Peyer's patch (tissue), 4 donors: ENCODE results near the gene KCNQ5. TPM values are rescaled to one million over a fixed set of nuclear protein-coding genes. Genes with fewer than 3 reads are reported as not detected.

Experiments
- DNase-seq, 3 donors: peaks; one replicate each; pipeline ENCODE4 v3.0.0-alpha.2; 2017 to 2019
- H3K27ac ChIP-seq, 4 donors: fragments of 200-600 bp; sonication (generic); one replicate each; pipeline ENCODE4 v1.5.1; 2016 to 2019
- H3K27me3 ChIP-seq, 2 donors: fragments of 200-600 bp; sonication (generic); one replicate each; pipeline ENCODE4 v1.5.1; 2019
- H3K36me3 ChIP-seq, 3 donors: fragments of 200-600 bp; sonication (generic); one replicate each; pipeline ENCODE4 v1.5.1; 2016 to 2019
- H3K4me1 ChIP-seq, 4 donors: fragments of 200-600 bp; sonication (generic); one replicate each; pipeline ENCODE4 v1.5.1; 2016 to 2019
- H3K4me3 ChIP-seq, 4 donors: fragments of 200-600 bp; sonication (generic); 1 replicate in 3 of 4; 2 replicates in 1 of 4; pipeline ENCODE4 v1.5.1; 2016 to 2019; ENCODE audit warnings: mild to moderate bottlenecking in 1 of 4
- H3K9me3 ChIP-seq, 4 donors: fragments of 200-600 bp; sonication (generic); one replicate each; pipeline ENCODE4 v1.5.1; 2016 to 2019; ENCODE audit warnings: mild to moderate bottlenecking in 1 of 4
- CTCF ChIP-seq, 6 experiments: fragments of 450-650 bp in 4 of 6; fragments of 200-600 bp in 2 of 6; sonication (generic) in 1 of 6; IDR thresholded peaks; one replicate each; pipeline ENCODE4 v1.5.1; 2017 to 2019; ENCODE audit warnings: antibody characterized with exemption in 6 of 6, mild to moderate bottlenecking in 3 of 6, moderate library complexity in 1 of 6
- POLR2A ChIP-seq, 2 donors: fragments of 450-650 bp; IDR thresholded peaks; one replicate each; pipeline ENCODE4 v1.5.1; 2017; ENCODE audit warnings: antibody characterized with exemption in 2 of 2, mild to moderate bottlenecking in 2 of 2, moderate library complexity in 2 of 2
- total RNA-seq, 4 donors: library from RNA; depleted of rRNA; stranded (reverse); fragments of >200 nt; gene quantifications; one replicate each; pipeline ENCODE4 v1.1.0, GENCODE V29; 2016

KCNQ5 gene
- total RNA-seq, 4 donors from 2014 or later, result 0.27 to 5.0 (median 0.38) TPM; not detected in 1

GRCh38 chr6:72657407-72658197 is 35.7 kb downstream of the KCNQ5 start:
- no peaks in the 10 kb centered on the region for H3K4me1 ChIP-seq
- no peak overlapping the region for H3K4me3 ChIP-seq
- no peak for TF ChIP-seq CTCF (IDR thresholded peaks at IDR 0.05)
- TF ChIP-seq POLR2A (IDR thresholded peaks at IDR 0.05), result no peak
- H3K27me3 ChIP-seq, result no peaks in the 10 kb centered on the region
- no peak overlapping the region for H3K27ac ChIP-seq
- H3K9me3 ChIP-seq, result no peaks in the 10 kb centered on the region
- DNase-seq, result no peak
- H3K36me3 ChIP-seq, result no peaks in the 10 kb centered on the region

- Histone ChIP-seq H3K36me3 (no peaks in the 10 kb centered on the region), H3K27ac (no peak overlapping the region), H3K9me3 (no peaks in the 10 kb centered on the region), H3K27me3 (no peaks in the 10 kb centered on the region), H3K4me3 (no peak overlapping the region), H3K4me1 (no peaks in the 10 kb centered on the region)
- TF ChIP-seq CTCF (IDR thresholded peaks at IDR 0.05), result no peak
- TF ChIP-seq POLR2A (IDR thresholded peaks at IDR 0.05), result no peak
- no peak for DNase-seq
Measured at GRCh38 chr6:72659754-72660153, 37.9 kb downstream of the KCNQ5 start.

GRCh38 chr6:72661411-72661810 is 39.5 kb downstream of the KCNQ5 start:
- no peaks in the 10 kb centered on the region for H3K27me3 ChIP-seq
- H3K9me3 ChIP-seq, result no peaks in the 10 kb centered on the region
- no peak for DNase-seq
- no peak for TF ChIP-seq POLR2A (IDR thresholded peaks at IDR 0.05)
- TF ChIP-seq CTCF (IDR thresholded peaks at IDR 0.05), result no peak
- H3K4me1 ChIP-seq, result no peaks in the 10 kb centered on the region
- H3K4me3 ChIP-seq, result no peak overlapping the region
- no peak overlapping the region for H3K27ac ChIP-seq
- H3K36me3 ChIP-seq, result no peaks in the 10 kb centered on the region

- no peak overlapping the region for H3K27ac ChIP-seq
- H3K27me3 ChIP-seq, result no peaks in the 10 kb centered on the region
- no peak for DNase-seq
- no peak for TF ChIP-seq POLR2A (IDR thresholded peaks at IDR 0.05)
- no peak for TF ChIP-seq CTCF (IDR thresholded peaks at IDR 0.05)
- H3K36me3 ChIP-seq, result no peaks in the 10 kb centered on the region
- no peaks in the 10 kb centered on the region for H3K9me3 ChIP-seq
- no peaks in the 10 kb centered on the region for H3K4me1 ChIP-seq
- no peak overlapping the region for H3K4me3 ChIP-seq
Measured at GRCh38 chr6:72665599-72665998, 43.7 kb downstream of the KCNQ5 start.

GRCh38 chr6:72669324-72669723 is 47.5 kb downstream of the KCNQ5 start:
- no peak for TF ChIP-seq POLR2A (IDR thresholded peaks at IDR 0.05)
- TF ChIP-seq CTCF (IDR thresholded peaks at IDR 0.05), result no peak
- no peak for DNase-seq
- Histone ChIP-seq H3K36me3 (no peaks in the 10 kb centered on the region), H3K4me1 (no peaks in the 10 kb centered on the region), H3K27me3 (no peaks in the 10 kb centered on the region), H3K27ac (no peak overlapping the region), H3K9me3 (no peaks in the 10 kb centered on the region), H3K4me3 (no peak overlapping the region)
